Calu3 (cell line): ENCODE measurements around the gene ARHGEF7. TPM values are rescaled to one million over a fixed set of nuclear protein-coding genes. Genes with fewer than 3 reads are reported as not detected.
"Not testable (repeated sequence)": the region's sequence is repeated elsewhere in the genome, so short reads cannot be mapped to it uniquely, and the experiment has no call there.

Experiments used
- BruUV-seq: library from RNA; stranded (reverse); fragments of 400-500 nt; replicated peaks from 2 replicates; lab custom pipeline; 2021; lab: Mats Ljungman, UMichigan
- CTCF ChIA-PET: fragments of 300-600 bp; sonication (Branson Sonifier 250); formaldehyde crosslinking; loops from one replicate; lab custom pipeline; 2022; ENCODE audit warnings: antibody characterized with exemption; lab: Charles Lee
- DNase-seq: peaks from one replicate; pipeline ENCODE4 v3.0.0; 2022
- H3K27ac Mint-ChIP-seq: one replicate; pipeline ENCODE4 v1.8.0; 2022; ENCODE audit warnings: mixed read lengths; ENCODE audit not compliant: unreplicated experiment
- H3K27me3 Mint-ChIP-seq: one replicate; pipeline ENCODE4 v1.8.0; 2022; ENCODE audit warnings: mixed read lengths; ENCODE audit not compliant: unreplicated experiment
- H3K36me3 Mint-ChIP-seq: one replicate; pipeline ENCODE4 v1.8.0; 2022; ENCODE audit warnings: mild to moderate bottlenecking, moderate library complexity, mixed read lengths; ENCODE audit not compliant: insufficient read depth, unreplicated experiment
- H3K4me1 Mint-ChIP-seq: one replicate; pipeline ENCODE4 v1.8.0; 2022; ENCODE audit warnings: mild to moderate bottlenecking, low read depth, mixed read lengths; ENCODE audit not compliant: unreplicated experiment
- H3K4me3 Mint-ChIP-seq: one replicate; pipeline ENCODE4 v1.8.0; 2022; ENCODE audit warnings: mild to moderate bottlenecking, low read depth, moderate library complexity, mixed read lengths; ENCODE audit not compliant: unreplicated experiment
- H3K9me3 Mint-ChIP-seq: one replicate; pipeline ENCODE4 v1.8.0; 2022; ENCODE audit warnings: low read depth, mixed read lengths; ENCODE audit not compliant: unreplicated experiment
- intact Hi-C: fragments of 100-400 bp; cut with micrococcal nuclease; formaldehyde crosslinking; loops from one replicate; pipeline ENCODE4 v1.10.0; 2022; ENCODE audit not compliant: unreplicated experiment
- total RNA-seq: library from RNA; stranded (reverse); gene quantifications from 2 replicates; pipeline ENCODE4 v1.2.3, GENCODE V29; 2022
- TF ChIP-seq, protein P1 (sequence below): fragments of 200-600 bp; IDR thresholded peaks from one replicate; pipeline ENCODE4 v1.8.0; 2022; ENCODE audit warnings: antibody characterized with exemption; ENCODE audit not compliant: unreplicated experiment

ARHGEF7 gene
- total RNA-seq, 1 experiment from 2014 or later = 17.7 TPM

DNA sequence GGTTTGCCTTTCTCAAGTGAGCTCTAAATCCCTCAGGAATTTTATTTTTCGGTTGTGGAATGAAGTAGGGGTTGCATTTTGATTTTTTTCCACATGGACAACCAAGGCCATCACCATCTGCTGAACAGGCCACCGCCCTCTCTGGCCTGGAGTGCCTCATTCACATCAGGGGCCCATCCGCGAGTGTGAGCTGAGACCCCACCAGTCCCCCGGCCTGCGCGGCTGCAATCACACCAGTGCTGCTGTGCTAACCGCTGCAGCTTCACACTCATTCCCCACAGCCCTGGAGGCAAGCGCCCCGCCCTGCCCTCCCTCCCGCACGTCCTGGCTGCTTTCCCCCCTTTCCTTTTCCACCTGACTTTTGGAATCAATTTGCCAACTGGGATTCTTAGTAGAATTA is 35.7 kb upstream of the ARHGEF7 start:
- BruUV-seq = no TSS peak
- DNase-seq = no peak
- Mint-ChIP-seq H3K4me1 (no peaks in the 10 kb centered on the region), H3K4me3 (no peak overlapping the region), H3K9me3 (no peaks in the 10 kb centered on the region), H3K36me3 (no peaks in the 10 kb centered on the region), H3K27me3 (no peaks in the 10 kb centered on the region), H3K27ac (no peak overlapping the region)
- TF ChIP-seq, protein P1, sequence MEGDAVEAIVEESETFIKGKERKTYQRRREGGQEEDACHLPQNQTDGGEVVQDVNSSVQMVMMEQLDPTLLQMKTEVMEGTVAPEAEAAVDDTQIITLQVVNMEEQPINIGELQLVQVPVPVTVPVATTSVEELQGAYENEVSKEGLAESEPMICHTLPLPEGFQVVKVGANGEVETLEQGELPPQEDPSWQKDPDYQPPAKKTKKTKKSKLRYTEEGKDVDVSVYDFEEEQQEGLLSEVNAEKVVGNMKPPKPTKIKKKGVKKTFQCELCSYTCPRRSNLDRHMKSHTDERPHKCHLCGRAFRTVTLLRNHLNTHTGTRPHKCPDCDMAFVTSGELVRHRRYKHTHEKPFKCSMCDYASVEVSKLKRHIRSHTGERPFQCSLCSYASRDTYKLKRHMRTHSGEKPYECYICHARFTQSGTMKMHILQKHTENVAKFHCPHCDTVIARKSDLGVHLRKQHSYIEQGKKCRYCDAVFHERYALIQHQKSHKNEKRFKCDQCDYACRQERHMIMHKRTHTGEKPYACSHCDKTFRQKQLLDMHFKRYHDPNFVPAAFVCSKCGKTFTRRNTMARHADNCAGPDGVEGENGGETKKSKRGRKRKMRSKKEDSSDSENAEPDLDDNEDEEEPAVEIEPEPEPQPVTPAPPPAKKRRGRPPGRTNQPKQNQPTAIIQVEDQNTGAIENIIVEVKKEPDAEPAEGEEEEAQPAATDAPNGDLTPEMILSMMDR = no peak
- intact Hi-C loops = no loop called here
- CTCF ChIA-PET = no interaction called here

DNA sequence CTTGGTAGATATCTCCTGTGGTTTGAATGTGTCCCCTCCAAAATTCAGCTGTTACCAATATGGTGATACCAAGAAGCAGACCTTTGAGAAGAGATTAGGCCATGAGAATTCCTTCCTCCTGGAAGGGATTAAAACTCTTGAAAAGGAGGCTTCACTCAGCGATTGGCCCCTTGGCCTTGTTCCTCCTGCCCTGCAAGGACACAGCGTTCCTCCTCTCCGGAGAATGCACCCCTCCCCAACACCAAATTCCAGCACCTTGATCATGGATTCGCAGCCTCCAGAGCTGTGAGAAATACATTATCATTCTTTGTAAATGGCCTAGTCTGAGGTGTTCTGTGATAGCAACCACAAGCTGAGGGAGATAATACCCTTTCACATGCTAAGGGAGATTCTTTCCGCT is 34.5 kb upstream of the ARHGEF7 start:
- TF ChIP-seq, protein P1 = no peak
- H3K36me3 Mint-ChIP-seq = no peaks in the 10 kb centered on the region
- no TSS peak for BruUV-seq
- intact Hi-C loops = no loop called here
- no peaks in the 10 kb centered on the region for H3K9me3 Mint-ChIP-seq
- CTCF ChIA-PET = no interaction called here
- H3K27me3 Mint-ChIP-seq = no peaks in the 10 kb centered on the region
- no peak for DNase-seq
- H3K4me1 Mint-ChIP-seq = no peaks in the 10 kb centered on the region
- no peak overlapping the region for H3K27ac Mint-ChIP-seq
- H3K4me3 Mint-ChIP-seq = no peak overlapping the region

DNA sequence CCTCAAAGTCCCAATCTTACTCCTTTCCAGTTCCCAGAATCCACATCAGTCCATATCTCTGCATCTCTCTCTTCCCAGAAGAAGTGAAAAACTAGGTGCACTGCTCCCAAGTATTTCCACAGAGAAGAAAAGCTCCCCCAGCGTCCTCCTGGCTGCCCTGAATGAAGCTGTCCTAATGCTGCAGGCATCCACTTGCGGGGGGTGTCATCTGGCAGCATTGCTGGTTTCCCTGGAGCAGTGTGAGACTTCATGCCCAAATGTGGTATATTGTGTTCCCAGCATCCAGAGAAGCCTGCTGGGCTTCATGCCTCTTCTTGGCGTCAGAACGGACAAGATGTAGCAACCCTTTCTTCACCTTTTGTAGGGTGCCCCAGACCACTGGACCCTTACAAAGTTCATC is 32.9 kb upstream of the ARHGEF7 start:
- CTCF ChIA-PET = no interaction called here
- no TSS peak for BruUV-seq

DNA sequence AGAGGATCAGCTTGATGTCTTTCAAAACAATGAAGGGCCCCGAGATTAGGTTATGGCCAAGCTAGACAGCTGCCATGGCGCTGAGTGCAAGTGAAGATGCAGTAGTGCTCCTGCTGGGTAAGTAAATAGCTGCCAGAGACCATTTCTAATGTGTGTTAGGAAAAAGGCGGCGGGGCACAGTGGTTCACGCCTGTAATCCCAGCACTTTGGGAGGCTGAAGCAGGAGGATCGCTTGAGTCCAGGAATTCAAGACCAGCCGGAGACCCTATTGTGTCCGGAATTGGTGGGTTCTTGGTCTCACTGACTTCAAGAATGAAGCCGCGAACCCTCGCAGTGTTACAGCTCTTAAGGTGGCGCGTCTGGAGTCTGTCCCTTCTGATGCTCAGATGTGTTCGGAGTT is 32.3 kb upstream of the ARHGEF7 start:
- H3K9me3 Mint-ChIP-seq, CTCF ChIA-PET, intact Hi-C loops, H3K27ac Mint-ChIP-seq, BruUV-seq, H3K4me1 Mint-ChIP-seq, H3K36me3 Mint-ChIP-seq, H3K4me3 Mint-ChIP-seq, DNase-seq, H3K27me3 Mint-ChIP-seq: not testable (repeated sequence)

More for the DNA sequence above, 32.9 kb upstream of the ARHGEF7 start:
- H3K4me1 Mint-ChIP-seq = no peaks in the 10 kb centered on the region
- H3K27ac Mint-ChIP-seq = no peak overlapping the region
- intact Hi-C loops = no loop called here
- H3K9me3 Mint-ChIP-seq = no peaks in the 10 kb centered on the region
- H3K4me3 Mint-ChIP-seq = no peak overlapping the region
- H3K36me3 Mint-ChIP-seq = no peaks in the 10 kb centered on the region
- no peaks in the 10 kb centered on the region for H3K27me3 Mint-ChIP-seq
- DNase-seq = no peak
- TF ChIP-seq, protein P1 = no peak

DNA sequence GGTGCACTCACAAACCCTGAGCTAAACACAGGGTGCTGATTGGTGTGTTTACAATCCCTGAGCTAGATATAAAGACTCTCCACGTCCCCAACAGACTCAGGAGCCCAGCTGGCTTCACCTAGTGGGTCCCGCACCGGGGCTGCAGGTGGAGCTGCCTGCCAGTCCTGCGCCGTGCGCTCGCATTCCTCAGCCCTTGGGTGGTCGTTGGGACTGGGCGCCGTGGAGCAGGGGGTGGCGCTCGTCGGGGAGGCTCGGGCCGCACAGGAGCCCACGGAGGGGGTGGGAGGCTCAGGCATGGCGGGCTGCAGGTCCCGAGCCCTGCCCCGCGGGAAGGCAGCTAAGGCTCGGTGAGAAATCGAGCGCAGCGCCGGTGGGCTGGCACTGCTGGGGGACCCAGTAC is 31.4 kb upstream of the ARHGEF7 start:
- DNase-seq, H3K36me3 Mint-ChIP-seq, intact Hi-C loops, H3K27ac Mint-ChIP-seq, BruUV-seq, H3K4me1 Mint-ChIP-seq, H3K4me3 Mint-ChIP-seq, H3K9me3 Mint-ChIP-seq, H3K27me3 Mint-ChIP-seq, CTCF ChIA-PET: not testable (repeated sequence)
